K562 (cell line): ENCODE measurements around the gene RREB1. TPM values are rescaled to one million over a fixed set of nuclear protein-coding genes. Genes with fewer than 3 reads are reported as not detected.

ENCODE experiments used
- ARNT ChIP-seq, 2 experiments: fragments of 450-650 bp; IDR thresholded peaks; 2 replicates each; pipeline ENCODE4 v1.6.1; 2016; ENCODE audit warnings: mild to moderate bottlenecking in 1 of 2
- HEY1 ChIP-seq: fragments of 250-450 bp; sonication (Bioruptor Pico); IDR thresholded peaks from 2 replicates; pipeline ENCODE4 v1.5.0; 2020; ENCODE audit warnings: mild to moderate bottlenecking, moderate library complexity, borderline replicate concordance
- MCM7 ChIP-seq, 2 experiments: fragments of 450-650 bp; IDR thresholded peaks; 2 replicates each; pipeline ENCODE4 v1.6.1; 2016 to 2018
- MITF ChIP-seq: IDR thresholded peaks from 2 replicates; pipeline ENCODE4 v1.6.1; 2014; ENCODE audit warnings: antibody characterized with exemption
- PBX2 ChIP-seq, 2 experiments: IDR thresholded peaks in 1 of 2; conservative IDR thresholded peaks in 1 of 2; 2 replicates each; pipeline ENCODE4 v1.6.1; 2016; ENCODE audit warnings: low read depth in 2 of 2, mild to moderate bottlenecking in 1 of 2, missing compliant biosample characterization in 1 of 2, missing genetic modification characterization in 1 of 2, moderate library complexity in 1 of 2
- POLR3G ChIP-seq: IDR thresholded peaks from 2 replicates; pipeline ENCODE4 v1.6.1; 2011; ENCODE audit not compliant: insufficient read length, insufficient replicate concordance; ENCODE audit errors: extremely low read depth
- PPARD ChIP-seq: fragments of 250-450 bp; sonication (Bioruptor Pico); IDR thresholded peaks from 2 replicates; pipeline ENCODE4 v1.8.0; 2022; ENCODE audit warnings: inconsistent platforms, mild to moderate bottlenecking, moderate library complexity
- TAF15 ChIP-seq: fragments of 200-400 bp; formaldehyde crosslinking; IDR thresholded peaks from 2 replicates; pipeline ENCODE4 v1.6.1; 2017; ENCODE audit warnings: mild to moderate bottlenecking, low read depth, low read length, moderate library complexity
- ZNF311 ChIP-seq: fragments of 250-450 bp; sonication (Bioruptor Pico); IDR thresholded peaks from 2 replicates; pipeline ENCODE4 v1.4.0; 2020; ENCODE audit warnings: mild to moderate bottlenecking, moderate library complexity
- polyA plus RNA-seq, 8 experiments: library from polyadenylated mRNA; depleted of rRNA in 4 of 8; stranded (reverse) in 5 of 8; unstranded in 3 of 8; fragments of >200 nt; fragmentation: Nextera tagmentation in 2 of 8; fragmentation: Illumina TruSeq in 1 of 8; extraction: Ambion mirVana in 2 of 8; extraction: Trizol in 1 of 8; gene quantifications; 2 replicates each; pipeline versions ENCODE4 v1.2.1 to v1.2.3, GENCODE V29; 2011 to 2014; ENCODE audit warnings: inconsistent platforms in 1 of 8, missing spikeins in 1 of 8
- total RNA-seq, 7 experiments: library from RNA; depleted of rRNA in 6 of 7; stranded (reverse); fragments of >200 nt in 6 of 7; fragmentation: Illumina TruSeq in 2 of 7; extraction: Trizol in 2 of 7; gene quantifications; 2 replicates each; pipeline versions ENCODE4 v1.2.1 to v1.2.3, GENCODE V29; 2011 to 2021; ENCODE audit warnings: low replicate concordance in 1 of 7
- TF ChIP-seq, protein P1 (sequence below), 2 experiments: IDR thresholded peaks; 2 replicates each; pipeline ENCODE4 v1.6.1; 2011; ENCODE audit warnings: borderline replicate concordance in 1 of 2, control low read depth in 1 of 2, low read depth in 1 of 2, low read length in 1 of 2, mild to moderate bottlenecking in 1 of 2, mixed read lengths in 1 of 2, moderate library complexity in 1 of 2; ENCODE audit not compliant: insufficient read depth in 1 of 2, insufficient read length in 1 of 2, poor library complexity in 1 of 2, severe bottlenecking in 1 of 2; ENCODE audit errors: extremely low read depth in 1 of 2
- TF ChIP-seq, protein P2 (sequence below), 2 experiments: fragments of 450-650 bp in 1 of 2; sonication (generic) in 1 of 2; formaldehyde crosslinking in 1 of 2; IDR thresholded peaks; 2 replicates each; pipeline versions ENCODE4 v1.7.1 to v1.9.0; 2016 to 2022; ENCODE audit warnings: inconsistent platforms in 1 of 2, mild to moderate bottlenecking in 1 of 2, missing genetic modification reagents in 1 of 2

RREB1 gene
- total and polyA plus RNA-seq, 9 of the 15 experiments (the other 6 are each of a cell fraction or from before 2014, with no cell fraction given): 3.3 to 64.2 (median 19.3) TPM

DNA sequence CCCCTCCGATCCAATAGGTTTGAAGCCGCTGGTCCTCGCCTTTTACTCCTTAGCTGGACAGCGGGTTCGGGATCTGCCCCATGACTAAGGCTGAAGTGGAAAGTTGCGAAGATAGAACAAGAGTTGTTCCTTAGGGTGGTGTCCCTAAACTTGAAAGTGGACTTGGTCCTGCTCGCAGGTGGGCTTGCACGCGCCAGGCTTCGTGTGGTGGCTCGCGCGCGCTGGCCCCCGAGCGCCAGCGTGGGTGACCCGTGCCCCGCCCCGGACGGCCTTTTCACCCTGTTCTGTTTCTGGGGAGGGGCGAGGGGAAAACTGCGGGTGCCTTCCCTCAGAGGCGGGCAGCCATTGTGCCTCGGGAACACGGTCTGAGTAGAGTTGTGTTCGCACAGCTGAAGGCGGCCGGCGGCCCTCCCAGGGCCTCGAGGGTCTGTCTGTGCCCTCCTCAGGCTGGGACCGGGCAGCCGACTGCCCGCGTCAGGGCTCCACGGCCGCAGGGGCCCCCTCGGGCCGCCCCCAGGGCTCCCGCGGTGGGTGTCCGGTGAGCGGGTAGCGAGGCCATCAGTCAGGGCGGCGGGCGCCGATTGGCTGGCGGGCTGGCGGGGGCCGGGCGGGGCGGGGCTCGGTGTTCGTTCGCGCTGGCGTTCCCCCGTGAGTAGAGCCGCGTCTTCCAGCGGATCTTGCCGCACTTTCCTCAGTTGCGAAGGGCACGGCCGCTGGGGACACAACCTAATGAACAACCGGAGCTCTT is 33.0 kb downstream of the RREB1 start (continued):
- no peak for TF ChIP-seq PBX2 (CRISPR knock-in tag; IDR thresholded peaks at IDR 0.05; ENCODE audit: low read depth)
- TF ChIP-seq PBX2 (tag; conservative IDR thresholded peaks at IDR 0.05; ENCODE audit: low read depth): no peak
- TF ChIP-seq ARNT (IDR thresholded peaks at IDR 0.05): no peak
- no peak for TF ChIP-seq HEY1 (CRISPR knock-in tag)
- no peak for TF ChIP-seq TAF15
- TF ChIP-seq MITF: no peak
- TF ChIP-seq MCM7 (IDR thresholded peaks at IDR 0.05): no peak
- TF ChIP-seq, protein P1, sequence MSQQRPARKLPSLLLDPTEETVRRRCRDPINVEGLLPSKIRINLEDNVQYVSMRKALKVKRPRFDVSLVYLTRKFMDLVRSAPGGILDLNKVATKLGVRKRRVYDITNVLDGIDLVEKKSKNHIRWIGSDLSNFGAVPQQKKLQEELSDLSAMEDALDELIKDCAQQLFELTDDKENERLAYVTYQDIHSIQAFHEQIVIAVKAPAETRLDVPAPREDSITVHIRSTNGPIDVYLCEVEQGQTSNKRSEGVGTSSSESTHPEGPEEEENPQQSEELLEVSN (IDR thresholded peaks at IDR 0.05; ENCODE audit: borderline replicate concordance in 1 of 2, extremely low read depth in 1 of 2, insufficient read depth in 1 of 2, insufficient read length in 1 of 2, low read depth in 1 of 2, low read length in 1 of 2, poor library complexity in 1 of 2, severe bottlenecking in 1 of 2): peak; percentile 92 to 96
- TF ChIP-seq, protein P2, sequence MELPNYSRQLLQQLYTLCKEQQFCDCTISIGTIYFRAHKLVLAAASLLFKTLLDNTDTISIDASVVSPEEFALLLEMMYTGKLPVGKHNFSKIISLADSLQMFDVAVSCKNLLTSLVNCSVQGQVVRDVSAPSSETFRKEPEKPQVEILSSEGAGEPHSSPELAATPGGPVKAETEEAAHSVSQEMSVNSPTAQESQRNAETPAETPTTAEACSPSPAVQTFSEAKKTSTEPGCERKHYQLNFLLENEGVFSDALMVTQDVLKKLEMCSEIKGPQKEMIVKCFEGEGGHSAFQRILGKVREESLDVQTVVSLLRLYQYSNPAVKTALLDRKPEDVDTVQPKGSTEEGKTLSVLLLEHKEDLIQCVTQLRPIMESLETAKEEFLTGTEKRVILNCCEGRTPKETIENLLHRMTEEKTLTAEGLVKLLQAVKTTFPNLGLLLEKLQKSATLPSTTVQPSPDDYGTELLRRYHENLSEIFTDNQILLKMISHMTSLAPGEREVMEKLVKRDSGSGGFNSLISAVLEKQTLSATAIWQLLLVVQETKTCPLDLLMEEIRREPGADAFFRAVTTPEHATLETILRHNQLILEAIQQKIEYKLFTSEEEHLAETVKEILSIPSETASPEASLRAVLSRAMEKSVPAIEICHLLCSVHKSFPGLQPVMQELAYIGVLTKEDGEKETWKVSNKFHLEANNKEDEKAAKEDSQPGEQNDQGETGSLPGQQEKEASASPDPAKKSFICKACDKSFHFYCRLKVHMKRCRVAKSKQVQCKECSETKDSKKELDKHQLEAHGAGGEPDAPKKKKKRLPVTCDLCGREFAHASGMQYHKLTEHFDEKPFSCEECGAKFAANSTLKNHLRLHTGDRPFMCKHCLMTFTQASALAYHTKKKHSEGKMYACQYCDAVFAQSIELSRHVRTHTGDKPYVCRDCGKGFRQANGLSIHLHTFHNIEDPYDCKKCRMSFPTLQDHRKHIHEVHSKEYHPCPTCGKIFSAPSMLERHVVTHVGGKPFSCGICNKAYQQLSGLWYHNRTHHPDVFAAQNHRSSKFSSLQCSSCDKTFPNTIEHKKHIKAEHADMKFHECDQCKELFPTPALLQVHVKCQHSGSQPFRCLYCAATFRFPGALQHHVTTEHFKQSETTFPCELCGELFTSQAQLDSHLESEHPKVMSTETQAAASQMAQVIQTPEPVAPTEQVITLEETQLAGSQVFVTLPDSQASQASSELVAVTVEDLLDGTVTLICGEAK (IDR thresholded peaks at IDR 0.05): no peak
- TF ChIP-seq, protein P2 (CRISPR knock-in tag; IDR thresholded peaks at IDR 0.05): no peak
- no peak for TF ChIP-seq POLR3G
- TF ChIP-seq PPARD (CRISPR knock-in tag): no peak
- peak; percentile 77 for TF ChIP-seq ZNF311
